Upper lobe of left lung (tissue), 6 donors: ENCODE measurements around the gene RAP1B. TPM values are rescaled to one million over a fixed set of nuclear protein-coding genes. Genes with fewer than 3 reads are reported as not detected.
A peak's percentile ranks its signal among the peaks of the same experiment; 100 is the strongest.

Source experiments
- ATAC-seq, 2 donors: fragments of 200-7000 bp; cut with Tn5 transposase; one replicate each; pipeline ENCODE4 v1.9.1; 2022; ENCODE audit warnings: mild to moderate bottlenecking in 2 of 2, moderate library complexity in 2 of 2; ENCODE audit not compliant: low FRiP score in 2 of 2
- DNase-seq, 2 donors: peaks; one replicate each; pipeline ENCODE4 v3.0.0-alpha.2; 2019 to 2020
- H3K27ac ChIP-seq, 4 donors: fragments of 200-600 bp; sonication (generic); one replicate each; pipeline ENCODE4 v1.5.1; 2016 to 2019
- H3K27me3 ChIP-seq, 4 donors: fragments of 200-600 bp; sonication (generic); one replicate each; pipeline ENCODE4 v1.5.1; 2017 to 2019
- H3K36me3 ChIP-seq, 4 donors: fragments of 200-600 bp; sonication (generic); one replicate each; pipeline ENCODE4 v1.5.1; 2016 to 2019
- H3K4me1 ChIP-seq, 4 donors: fragments of 200-600 bp; sonication (generic); one replicate each; pipeline ENCODE4 v1.5.1; 2018 to 2019
- H3K4me3 ChIP-seq, 4 donors: fragments of 200-600 bp; sonication (generic); one replicate each; pipeline ENCODE4 v1.5.1; 2017 to 2019; ENCODE audit warnings: mild to moderate bottlenecking in 2 of 4, moderate library complexity in 1 of 4
- H3K9me3 ChIP-seq, 4 donors: fragments of 200-600 bp; sonication (generic); one replicate each; pipeline ENCODE4 v1.5.1; 2018 to 2019
- EP300 ChIP-seq, 4 donors: sonication (generic); formaldehyde crosslinking; IDR thresholded peaks; one replicate each; pipeline ENCODE4 v1.5.1; 2017; ENCODE audit warnings: antibody characterized with exemption in 4 of 4, control low read depth in 2 of 4
- POLR2A ChIP-seq, 4 donors: fragments of 450-650 bp; IDR thresholded peaks; one replicate each; pipeline ENCODE4 v1.5.1; 2016 to 2017; ENCODE audit warnings: antibody characterized with exemption in 4 of 4, mild to moderate bottlenecking in 2 of 4
- POLR2AphosphoS5 ChIP-seq, 2 donors: sonication (generic); formaldehyde crosslinking; IDR thresholded peaks; one replicate each; pipeline ENCODE4 v1.5.1; 2017; ENCODE audit warnings: antibody characterized with exemption in 2 of 2
- WGBS, 2 donors: methylation state at CpG; one replicate each; pipeline ENCODE4 v1.1.5; 2017 to 2018; 5-methylcytosine and 5-hydroxymethylcytosine counted together
- total RNA-seq, 6 donors: library from RNA; depleted of rRNA in 4 of 6; stranded (reverse); fragments of >200 nt in 4 of 6; gene quantifications; one replicate each; pipeline versions ENCODE4 v1.1.0 to v1.2.1, GENCODE V29; 2016 to 2021
- TF ChIP-seq, protein P1 (sequence below), 6 experiments: fragments of 450-650 bp in 4 of 6; fragments of 200-600 bp in 2 of 6; sonication (generic) in 2 of 6; IDR thresholded peaks; one replicate each; pipeline ENCODE4 v1.5.1; 2016 to 2019; ENCODE audit warnings: antibody characterized with exemption in 6 of 6
- donor health status: DM: no; HTN: no; CAD: no; lungs with moderate emphysema.
- donor health status: DM: no; HTN: yes; CAD: no; lungs with severe emphysema.

RAP1B gene
- total RNA-seq, 6 donors from 2014 or later, result 135 to 208 (median 162) TPM

GRCh38 chr12:68579254-68579653, 31.4 kb upstream of the RAP1B start:
- no peak for ATAC-seq
- H3K27ac ChIP-seq, result no peak overlapping the region
- H3K36me3 ChIP-seq, result no peaks in the 10 kb centered on the region
- no peak overlapping the region for H3K4me3 ChIP-seq
- DNase-seq, result no peak
- no peaks in the 10 kb centered on the region for H3K4me1 ChIP-seq
- TF ChIP-seq, protein P1, sequence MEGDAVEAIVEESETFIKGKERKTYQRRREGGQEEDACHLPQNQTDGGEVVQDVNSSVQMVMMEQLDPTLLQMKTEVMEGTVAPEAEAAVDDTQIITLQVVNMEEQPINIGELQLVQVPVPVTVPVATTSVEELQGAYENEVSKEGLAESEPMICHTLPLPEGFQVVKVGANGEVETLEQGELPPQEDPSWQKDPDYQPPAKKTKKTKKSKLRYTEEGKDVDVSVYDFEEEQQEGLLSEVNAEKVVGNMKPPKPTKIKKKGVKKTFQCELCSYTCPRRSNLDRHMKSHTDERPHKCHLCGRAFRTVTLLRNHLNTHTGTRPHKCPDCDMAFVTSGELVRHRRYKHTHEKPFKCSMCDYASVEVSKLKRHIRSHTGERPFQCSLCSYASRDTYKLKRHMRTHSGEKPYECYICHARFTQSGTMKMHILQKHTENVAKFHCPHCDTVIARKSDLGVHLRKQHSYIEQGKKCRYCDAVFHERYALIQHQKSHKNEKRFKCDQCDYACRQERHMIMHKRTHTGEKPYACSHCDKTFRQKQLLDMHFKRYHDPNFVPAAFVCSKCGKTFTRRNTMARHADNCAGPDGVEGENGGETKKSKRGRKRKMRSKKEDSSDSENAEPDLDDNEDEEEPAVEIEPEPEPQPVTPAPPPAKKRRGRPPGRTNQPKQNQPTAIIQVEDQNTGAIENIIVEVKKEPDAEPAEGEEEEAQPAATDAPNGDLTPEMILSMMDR (IDR thresholded peaks at IDR 0.05), result no peak
- TF ChIP-seq POLR2AphosphoS5 (IDR thresholded peaks at IDR 0.05), result no peak
- TF ChIP-seq EP300 (IDR thresholded peaks at IDR 0.05), result no peak
- TF ChIP-seq POLR2A (IDR thresholded peaks at IDR 0.05), result no peak
- H3K9me3 ChIP-seq, result no peaks in the 10 kb centered on the region
- H3K27me3 ChIP-seq, result no peaks in the 10 kb centered on the region
- 89 to 93% methylated on average over 5 of the region's 5 CpGs for WGBS, 2 donors

DNA sequence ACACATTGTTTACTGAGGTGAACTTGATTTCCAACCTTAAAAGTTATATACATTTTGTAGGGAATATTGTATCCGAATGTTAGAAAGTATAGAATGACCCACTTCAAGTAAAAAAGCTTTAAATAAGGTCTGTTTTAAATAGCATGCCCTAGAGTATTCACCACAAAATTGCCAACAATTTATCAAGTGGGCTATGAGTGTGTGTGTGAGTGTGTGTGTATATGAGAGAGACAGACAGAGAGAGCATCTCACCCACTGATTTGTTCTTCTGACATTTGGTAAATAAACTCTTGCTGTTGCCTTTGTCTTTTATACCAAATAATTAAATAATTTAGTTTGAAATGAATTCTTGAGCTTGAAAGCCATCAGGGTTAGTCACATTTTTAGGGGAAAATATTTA, 29.8 kb upstream of the RAP1B start:
- H3K4me1 ChIP-seq, result no peaks in the 10 kb centered on the region
- DNase-seq, result no peak
- no peaks in the 10 kb centered on the region for H3K9me3 ChIP-seq
- H3K4me3 ChIP-seq, result no peak overlapping the region
- TF ChIP-seq, protein P1 (IDR thresholded peaks at IDR 0.05), result no peak
- TF ChIP-seq EP300 (IDR thresholded peaks at IDR 0.05), result no peak
- no peak for TF ChIP-seq POLR2A (IDR thresholded peaks at IDR 0.05)
- TF ChIP-seq POLR2AphosphoS5 (IDR thresholded peaks at IDR 0.05), result no peak
- H3K36me3 ChIP-seq, result no peaks in the 10 kb centered on the region
- WGBS, 2 donors, result 76 to 95% methylated on average over 1 of the region's 1 CpG
- H3K27me3 ChIP-seq, result no peaks in the 10 kb centered on the region
- no peak for ATAC-seq
- H3K27ac ChIP-seq, result no peak overlapping the region

- no peak overlapping the region for H3K4me3 ChIP-seq
- TF ChIP-seq POLR2AphosphoS5 (IDR thresholded peaks at IDR 0.05), result no peak
- TF ChIP-seq, protein P1 (IDR thresholded peaks at IDR 0.05), result no peak
- no peak for TF ChIP-seq EP300 (IDR thresholded peaks at IDR 0.05)
- TF ChIP-seq POLR2A (IDR thresholded peaks at IDR 0.05), result no peak
- H3K27me3 ChIP-seq, result no peaks in the 10 kb centered on the region
- H3K36me3 ChIP-seq, result no peaks in the 10 kb centered on the region
- H3K27ac ChIP-seq, result no peak overlapping the region
- H3K9me3 ChIP-seq, result no peaks in the 10 kb centered on the region
- DNase-seq (no peak), ATAC-seq (no peak)
- 86 to 92% methylated on average over 4 of the region's 4 CpGs for WGBS, 2 donors
- H3K4me1 ChIP-seq, result no peaks in the 10 kb centered on the region
Observed at GRCh38 chr12:68581926-68582325, 28.8 kb upstream of the RAP1B start.

DNA sequence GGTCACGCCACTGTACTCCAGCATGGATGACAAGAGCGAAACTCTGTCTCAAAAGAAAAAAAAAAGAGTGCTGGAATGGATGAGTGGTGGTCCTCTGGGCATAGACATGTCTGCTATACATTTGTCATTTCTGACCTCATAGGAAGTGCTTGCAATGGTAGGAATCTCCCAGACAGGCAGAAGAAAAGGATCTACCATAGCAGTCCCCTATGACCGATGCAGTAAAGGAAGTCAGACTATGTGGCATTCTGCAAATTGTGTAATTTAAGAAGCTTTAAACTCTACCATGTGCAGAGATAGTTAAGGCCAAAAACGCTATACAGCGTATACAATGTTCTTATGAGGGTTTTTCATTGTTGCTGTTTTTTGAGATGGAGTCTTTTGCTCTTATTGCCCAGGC, 24.7 kb upstream of the RAP1B start:
- Histone ChIP-seq H3K4me1 (no peaks in the 10 kb centered on the region), H3K27me3 (no peaks in the 10 kb centered on the region), H3K36me3 (no peaks in the 10 kb centered on the region), H3K4me3 (no peak overlapping the region), H3K27ac (no peak overlapping the region), H3K9me3 (peaks cover 0 to 16% (median 11%) of the 10 kb centered on the region in 4 donors)
- WGBS, 2 donors, result 88 to 96% methylated on average over 5 of the region's 5 CpGs
- no peak for TF ChIP-seq POLR2AphosphoS5 (IDR thresholded peaks at IDR 0.05)
- no peak for TF ChIP-seq EP300 (IDR thresholded peaks at IDR 0.05)
- ATAC-seq (no peak), DNase-seq (no peak)

GRCh38 chr12:68587448-68587873, 23.2 kb upstream of the RAP1B start:
- Histone ChIP-seq H3K27ac (no peak overlapping the region), H3K27me3 (no peaks in the 10 kb centered on the region), H3K9me3 (peaks cover 0 to 16% (median 11%) of the 10 kb centered on the region in 4 donors), H3K4me1 (no peaks in the 10 kb centered on the region), H3K4me3 (no peak overlapping the region), H3K36me3 (no peaks in the 10 kb centered on the region)
- 81 to 83% methylated on average over 3 of the region's 3 CpGs for WGBS, 2 donors
- DNase-seq (no peak), ATAC-seq (peak in 1 of 2 donors; percentile 42)
- no peak for TF ChIP-seq EP300 (IDR thresholded peaks at IDR 0.05)
- TF ChIP-seq POLR2A (IDR thresholded peaks at IDR 0.05), result no peak
- TF ChIP-seq POLR2AphosphoS5 (IDR thresholded peaks at IDR 0.05), result no peak
- TF ChIP-seq, protein P1 (IDR thresholded peaks at IDR 0.05), result no peak
